HG03575 (cell line): ENCODE results near the gene LMBR1L.

ENCODE experiments used
- ATAC-seq: cut with Tn5 transposase; IDR thresholded peaks from one replicate; pipeline ENCODE4 v1.9.1; 2021; ENCODE audit not compliant: unreplicated experiment, insufficient number of reproducible peaks, low FRiP score; ENCODE audit errors: extremely low read depth

The LMBR1L gene

DNA sequence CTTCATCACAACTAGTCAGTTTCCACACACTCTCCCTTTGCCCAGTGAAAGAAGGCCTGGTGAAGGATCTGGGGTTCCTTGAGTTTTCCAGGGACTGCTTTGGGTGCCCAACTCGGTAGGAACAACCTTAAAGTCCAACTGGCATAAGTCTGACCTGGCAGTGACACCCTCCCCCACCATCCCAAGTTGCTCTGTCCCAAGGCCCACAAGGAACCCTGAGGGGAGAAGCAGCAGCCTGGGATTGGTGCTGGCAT lies 51.7 kb downstream of the LMBR1L start:
- ATAC-seq, result no peak

DNA sequence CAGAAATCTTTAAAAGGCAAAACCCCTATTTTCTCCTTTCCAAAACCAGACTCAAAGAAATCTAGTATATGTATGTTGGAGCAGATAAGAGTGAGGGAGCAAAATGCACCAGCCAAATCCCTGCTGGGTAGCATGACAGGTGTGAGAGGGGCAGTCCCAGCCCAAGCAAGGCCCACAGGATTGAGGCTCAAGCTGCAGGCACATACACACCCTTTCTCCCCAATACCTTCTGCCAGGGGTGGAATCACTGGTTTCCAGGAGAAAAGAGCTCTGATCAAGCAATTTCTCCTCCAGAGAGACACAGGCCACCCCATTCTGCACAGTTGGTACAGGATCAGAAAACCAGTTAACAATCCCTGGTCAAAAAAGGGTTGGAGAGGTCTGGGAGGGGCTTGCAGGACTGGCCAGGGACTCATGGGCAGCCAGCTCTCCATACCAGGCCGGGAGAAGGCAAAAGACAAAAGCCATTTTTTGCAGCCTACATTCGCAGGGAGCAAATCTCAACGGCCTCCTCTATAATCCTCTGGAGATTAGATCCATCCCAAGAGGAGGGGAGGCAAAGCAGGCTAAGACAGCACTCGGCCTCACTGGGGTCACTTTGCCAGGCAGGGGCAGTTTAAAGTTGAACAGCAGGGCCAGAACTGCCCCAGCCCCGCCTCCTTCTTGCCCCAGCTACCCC lies 52.1 kb downstream of the LMBR1L start:
- no peak for ATAC-seq

DNA sequence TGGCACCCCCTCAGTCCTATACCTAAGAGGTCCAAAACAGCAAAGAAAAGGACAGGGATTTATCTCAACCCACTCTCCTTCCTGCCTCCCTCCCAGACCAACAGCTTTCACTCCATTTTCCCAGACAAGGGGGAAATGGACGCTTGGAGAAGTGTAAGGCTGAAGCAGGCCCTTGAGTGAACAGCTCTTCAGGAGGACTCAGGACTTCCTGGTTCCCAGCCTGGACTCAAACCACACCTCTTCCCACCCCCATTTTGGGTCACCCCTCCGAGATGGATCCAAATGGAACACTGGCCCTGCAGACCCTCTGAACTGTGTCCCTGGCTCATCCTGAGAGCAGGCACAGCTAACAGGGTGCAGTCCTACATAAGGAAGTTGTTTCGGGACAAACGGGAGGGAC lies 52.8 kb downstream of the LMBR1L start:
- ATAC-seq, result no peak

DNA sequence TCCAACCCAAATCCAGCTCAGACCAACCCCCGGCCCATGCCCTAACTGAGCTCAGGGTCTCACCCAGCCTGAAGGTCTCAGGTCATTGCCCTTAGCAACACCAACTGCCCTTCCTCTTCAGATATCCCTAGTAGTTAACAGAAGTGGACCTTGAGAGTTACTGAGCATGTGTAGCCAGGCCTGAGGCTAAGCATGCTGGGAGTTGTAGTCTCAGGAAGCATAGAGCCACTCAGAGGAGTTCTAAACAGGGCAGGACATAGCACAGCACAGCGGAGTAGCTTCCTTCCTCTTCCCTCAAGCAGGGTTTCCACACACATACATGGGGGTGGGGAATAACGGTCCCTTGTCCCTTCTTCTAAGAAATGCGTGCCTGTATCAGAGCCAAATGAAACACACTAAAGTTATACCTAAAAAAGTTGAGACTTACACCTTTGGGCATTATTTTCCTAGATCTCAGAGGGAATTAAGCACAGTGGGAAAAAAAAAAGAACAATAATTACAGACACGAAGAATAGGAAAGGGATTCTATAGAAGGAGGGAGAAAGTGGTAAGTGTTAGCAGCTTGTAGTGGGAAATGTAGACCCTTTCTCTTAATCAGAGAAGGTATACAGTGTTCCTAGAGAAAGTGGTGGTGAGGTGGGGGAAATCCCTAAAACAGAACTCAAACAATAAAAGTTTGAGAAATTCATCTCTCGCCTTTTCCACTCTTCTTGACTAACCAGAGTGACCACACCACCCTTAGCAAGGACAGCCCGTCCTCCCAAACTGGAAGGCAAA lies 54.5 kb downstream of the LMBR1L start:
- no peak for ATAC-seq

DNA sequence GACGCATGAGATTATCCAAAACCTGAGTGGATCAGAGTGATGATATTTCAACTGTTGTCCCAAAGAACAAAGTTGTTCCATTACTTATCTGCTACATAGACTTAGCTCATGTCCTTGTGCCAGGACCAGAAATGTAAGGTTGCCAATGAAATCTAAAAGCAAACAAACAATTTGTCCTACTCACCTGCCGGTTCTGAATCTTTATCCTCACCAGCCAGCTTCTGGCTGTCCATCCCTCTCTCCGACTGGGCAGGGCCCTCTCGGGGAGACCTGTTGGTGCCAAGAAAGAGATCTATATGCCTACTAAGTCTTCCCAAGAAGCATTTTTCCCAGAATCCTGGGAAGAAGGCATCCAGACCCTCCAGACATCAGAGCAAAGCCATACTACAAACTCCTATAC lies 55.6 kb downstream of the LMBR1L start:
- ATAC-seq, result no peak

DNA sequence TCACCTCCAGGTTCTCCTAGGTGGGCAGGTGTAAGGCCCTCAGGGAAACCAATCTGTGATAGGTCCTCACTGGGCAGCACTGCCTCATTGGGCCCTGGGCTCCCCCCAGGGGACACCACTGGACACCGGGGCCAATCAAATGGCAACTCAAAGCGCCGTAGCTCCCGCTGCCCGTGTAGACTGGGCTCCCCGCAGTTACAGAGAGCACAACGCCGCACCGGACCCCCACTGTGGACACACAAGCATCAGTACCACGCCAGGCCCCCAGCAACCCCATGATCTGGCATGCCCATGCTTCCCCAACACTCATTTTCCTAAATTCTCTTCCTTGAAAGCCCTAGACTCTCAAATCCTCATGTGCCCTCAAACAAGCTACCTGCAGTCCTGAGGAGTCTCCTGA lies 56.1 kb downstream of the LMBR1L start:
- no peak for ATAC-seq

DNA sequence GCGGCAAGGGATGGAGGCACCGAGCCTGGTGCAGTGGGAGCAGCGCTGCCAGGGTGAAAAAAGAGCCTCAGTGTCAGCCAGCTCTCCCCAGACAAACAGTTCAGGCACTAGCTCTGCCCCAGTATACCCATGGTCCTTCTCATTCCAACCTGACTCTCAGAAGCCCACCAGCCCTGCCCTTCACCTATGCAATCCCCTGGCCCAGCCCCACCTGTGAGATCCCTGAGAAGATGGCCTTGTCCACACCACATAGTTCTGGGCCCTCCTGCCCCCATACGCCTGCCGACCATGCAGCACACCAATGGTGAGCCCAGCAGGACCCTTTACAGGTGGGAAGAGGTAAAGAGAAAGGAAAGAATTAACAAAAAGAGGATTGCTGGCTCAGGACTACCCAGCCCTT lies 56.6 kb downstream of the LMBR1L start:
- ATAC-seq, result no peak

DNA sequence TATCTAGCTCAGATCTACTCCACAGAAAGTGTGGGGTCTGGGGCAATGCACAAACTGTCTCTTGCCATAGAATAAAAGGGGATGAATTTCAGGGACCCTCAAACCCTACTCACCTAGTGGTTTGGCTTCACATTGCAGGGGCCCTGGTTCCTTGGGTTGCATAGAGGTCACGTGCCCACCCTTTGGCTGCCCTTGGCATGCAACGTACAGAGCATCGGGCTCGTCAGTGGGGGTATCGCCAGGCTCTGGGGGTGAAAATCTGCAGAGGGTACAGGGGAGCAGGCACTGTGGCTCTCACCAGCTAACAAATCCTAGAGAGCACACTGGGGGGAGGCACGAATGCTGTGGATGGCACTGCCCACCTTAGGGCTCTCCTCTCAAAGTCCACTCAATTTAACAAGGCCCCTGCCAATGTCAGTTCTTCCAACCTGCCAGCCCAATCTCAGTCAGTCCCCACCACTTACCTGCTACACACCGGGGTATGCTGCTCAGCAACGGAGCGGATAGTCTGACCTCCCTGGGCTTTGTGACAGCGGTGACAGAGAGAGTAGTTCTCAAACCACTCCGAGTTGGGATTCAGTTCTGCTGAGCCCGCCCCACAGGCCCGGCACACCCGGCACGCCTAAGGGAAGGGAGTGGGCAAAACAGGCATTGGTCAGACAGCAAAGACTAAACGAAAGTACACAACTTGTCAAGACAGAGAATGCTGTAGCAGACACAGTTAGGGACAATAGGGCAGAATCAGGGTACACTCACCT lies 58.0 kb downstream of the LMBR1L start:
- ATAC-seq, result no peak

DNA sequence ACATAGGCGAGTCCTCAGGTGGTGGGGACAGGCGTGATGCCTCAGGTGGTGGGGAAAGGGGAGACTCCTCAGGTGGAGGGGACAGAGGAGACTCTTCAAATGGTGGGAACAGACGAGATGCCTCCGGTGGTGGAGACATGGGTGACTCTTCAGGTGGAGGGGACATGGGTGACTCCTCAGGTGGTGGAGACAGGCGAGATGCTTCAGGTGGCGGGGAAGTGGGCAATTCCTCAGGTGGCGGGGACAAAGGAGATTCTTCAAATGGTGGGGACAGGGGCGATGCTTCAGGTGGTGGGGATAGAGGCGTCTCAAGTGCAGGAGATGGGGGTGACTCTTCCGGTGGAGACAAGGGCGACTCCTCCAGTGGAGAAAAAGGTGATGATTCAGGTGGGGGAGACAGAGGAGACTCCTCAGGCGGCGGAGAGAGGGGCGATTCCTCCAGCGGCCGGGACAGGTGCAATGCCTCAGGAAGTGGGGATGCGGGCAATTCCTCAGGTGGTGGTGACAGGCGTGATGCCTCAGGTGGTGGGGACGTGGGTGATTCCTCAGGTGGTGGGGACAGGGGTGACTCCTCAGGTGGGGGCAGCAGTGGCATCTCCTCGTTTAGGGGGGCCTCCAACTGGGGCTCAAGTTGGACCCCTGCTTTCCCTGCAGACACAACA lies 58.7 kb downstream of the LMBR1L start:
- ATAC-seq, result no peak

DNA sequence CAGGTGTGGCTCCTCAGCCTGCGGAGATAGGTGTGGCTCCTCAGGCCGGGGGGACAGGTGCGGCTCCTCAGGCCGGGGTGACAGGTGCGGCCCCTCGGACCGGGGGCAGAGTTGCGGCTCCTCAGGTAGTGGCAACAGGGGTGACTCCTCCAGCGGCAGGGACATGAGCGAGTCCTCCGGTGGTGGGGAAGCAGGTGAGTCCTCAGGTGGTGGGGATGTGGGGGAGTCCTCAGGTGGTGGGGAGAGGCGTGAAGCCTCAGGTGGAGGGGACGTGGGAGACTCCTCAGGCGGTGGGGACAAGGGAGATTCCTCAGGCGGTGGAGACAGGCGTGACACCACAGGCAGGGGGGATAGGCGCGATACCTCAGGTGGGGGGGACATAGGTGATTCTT lies 59.3 kb downstream of the LMBR1L start:
- no peak for ATAC-seq

DNA sequence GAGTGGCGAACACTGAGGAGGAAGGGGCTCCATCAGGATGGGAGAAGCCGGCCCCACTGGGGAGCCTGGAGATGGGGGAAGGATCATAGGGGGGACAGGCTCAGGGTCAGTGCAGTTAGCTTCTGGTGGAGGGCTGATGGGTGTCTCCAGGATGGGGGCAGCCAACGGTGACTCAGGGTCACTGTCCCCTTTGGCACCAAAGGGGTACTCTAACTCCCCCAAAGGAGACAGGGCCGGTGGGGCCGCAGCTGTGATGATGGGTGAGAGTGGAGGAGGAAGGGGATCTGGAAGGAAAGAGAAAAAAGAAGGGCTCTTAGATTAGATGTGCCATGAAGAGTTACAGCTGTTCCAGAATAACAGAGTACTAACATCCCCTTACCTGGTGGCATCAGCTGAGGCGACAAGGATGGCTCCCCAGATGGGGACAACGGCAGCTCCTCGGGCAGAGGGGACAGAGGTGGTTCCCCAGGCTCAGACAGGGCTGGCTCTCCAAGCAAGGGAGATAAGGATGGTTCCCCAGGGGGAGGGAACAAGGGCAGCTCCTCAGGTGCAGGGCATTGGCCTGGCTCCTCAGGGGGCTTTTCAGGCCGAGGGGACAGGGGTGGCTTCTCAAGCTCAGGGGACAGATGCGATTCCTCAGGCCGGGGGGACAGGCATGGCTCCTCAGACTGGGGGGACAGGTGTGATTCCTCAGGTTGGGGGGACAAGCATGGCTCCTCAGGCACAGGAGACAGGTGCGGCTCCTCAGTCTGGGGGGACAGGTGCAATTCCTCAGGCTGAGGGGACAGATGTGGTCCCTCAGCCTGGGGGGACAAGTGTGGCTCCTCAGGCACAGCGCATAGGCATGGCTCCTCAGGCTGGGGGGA lies 59.9 kb downstream of the LMBR1L start:
- no peak for ATAC-seq

DNA sequence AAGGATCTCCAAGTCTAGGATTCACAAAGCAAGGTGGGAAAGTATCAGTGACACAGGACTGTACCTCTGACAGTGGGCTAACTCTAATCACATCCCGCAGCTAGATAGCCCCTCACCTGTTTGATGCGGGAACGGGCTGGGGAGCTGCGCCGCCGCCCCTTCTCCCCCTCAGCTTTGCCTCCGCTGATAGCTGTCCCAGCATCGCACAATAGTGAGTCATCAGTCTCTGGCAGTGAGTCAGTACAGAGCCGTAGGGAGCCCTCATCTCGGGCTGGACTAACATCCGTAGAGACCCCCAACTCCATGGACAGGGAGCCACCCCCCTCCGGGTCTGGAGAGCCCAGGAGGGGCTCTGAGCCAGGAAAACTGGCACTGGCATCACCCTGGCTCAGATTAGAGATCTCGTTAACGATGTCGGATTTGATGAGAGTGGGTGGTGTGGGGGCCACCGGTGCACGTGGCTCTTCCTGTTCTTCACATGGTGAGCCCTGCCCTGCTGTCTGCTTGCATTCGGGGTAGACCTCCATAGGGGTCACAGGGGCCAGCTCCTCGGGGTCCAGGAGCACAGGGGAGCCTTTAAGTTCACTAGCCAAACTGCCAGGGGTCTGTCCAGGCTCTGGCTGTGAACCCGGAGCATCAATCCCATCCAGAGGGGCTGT lies 61.0 kb downstream of the LMBR1L start:
- ATAC-seq, result no peak

DNA sequence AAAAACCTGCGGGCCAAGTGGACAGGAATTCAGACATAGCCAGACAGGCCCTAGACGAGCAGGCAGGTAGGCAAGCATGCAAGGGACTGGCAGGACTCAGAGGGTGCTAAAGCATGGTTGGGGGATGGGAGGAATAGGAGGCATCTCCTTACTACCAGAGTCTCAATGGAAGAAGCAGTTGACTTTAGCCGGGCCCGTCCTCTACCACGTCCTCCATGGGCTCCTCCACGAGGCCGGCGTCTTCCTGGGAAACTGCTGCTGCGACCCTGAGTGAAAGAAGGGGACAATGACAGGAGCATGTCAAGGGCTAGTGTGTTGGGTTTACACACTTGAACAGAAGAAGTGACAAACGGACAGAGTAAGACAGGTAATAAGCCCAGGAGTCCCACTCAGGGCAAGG lies 61.7 kb downstream of the LMBR1L start:
- ATAC-seq, result no peak
